Upper lobe of left lung (tissue), 4 donors: Measurements from ENCODE around the gene PPID.

Experiments used
- POLR2A ChIP-seq, 4 donors: fragments of 450-650 bp; IDR thresholded peaks; one replicate each; pipeline ENCODE4 v1.5.1; 2016 to 2017; ENCODE audit warnings: antibody characterized with exemption in 4 of 4, mild to moderate bottlenecking in 2 of 4
- TF ChIP-seq, protein P1 (sequence below), 6 experiments: fragments of 450-650 bp in 4 of 6; fragments of 200-600 bp in 2 of 6; sonication (generic) in 2 of 6; IDR thresholded peaks; one replicate each; pipeline ENCODE4 v1.5.1; 2016 to 2019; ENCODE audit warnings: antibody characterized with exemption in 6 of 6

- TF ChIP-seq, protein P1, sequence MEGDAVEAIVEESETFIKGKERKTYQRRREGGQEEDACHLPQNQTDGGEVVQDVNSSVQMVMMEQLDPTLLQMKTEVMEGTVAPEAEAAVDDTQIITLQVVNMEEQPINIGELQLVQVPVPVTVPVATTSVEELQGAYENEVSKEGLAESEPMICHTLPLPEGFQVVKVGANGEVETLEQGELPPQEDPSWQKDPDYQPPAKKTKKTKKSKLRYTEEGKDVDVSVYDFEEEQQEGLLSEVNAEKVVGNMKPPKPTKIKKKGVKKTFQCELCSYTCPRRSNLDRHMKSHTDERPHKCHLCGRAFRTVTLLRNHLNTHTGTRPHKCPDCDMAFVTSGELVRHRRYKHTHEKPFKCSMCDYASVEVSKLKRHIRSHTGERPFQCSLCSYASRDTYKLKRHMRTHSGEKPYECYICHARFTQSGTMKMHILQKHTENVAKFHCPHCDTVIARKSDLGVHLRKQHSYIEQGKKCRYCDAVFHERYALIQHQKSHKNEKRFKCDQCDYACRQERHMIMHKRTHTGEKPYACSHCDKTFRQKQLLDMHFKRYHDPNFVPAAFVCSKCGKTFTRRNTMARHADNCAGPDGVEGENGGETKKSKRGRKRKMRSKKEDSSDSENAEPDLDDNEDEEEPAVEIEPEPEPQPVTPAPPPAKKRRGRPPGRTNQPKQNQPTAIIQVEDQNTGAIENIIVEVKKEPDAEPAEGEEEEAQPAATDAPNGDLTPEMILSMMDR (IDR thresholded peaks at IDR 0.05), result peak in 3 of 6 experiments; percentile 14 to 29 (median 17)
- TF ChIP-seq POLR2A (IDR thresholded peaks at IDR 0.05), result no peak
Observed at GRCh38 chr4:158667651-158668198, 55.5 kb downstream of the PPID start.
